Measurements from ENCODE around the gene PSMB5. TPM values are rescaled to one million over a fixed set of nuclear protein-coding genes. Genes with fewer than 3 reads are reported as not detected.

PSMB5 gene
- total RNA-seq, 2 experiments from 2014 or later: 116 to 119 TPM

GRCh38 chr14:22996768-22997654 is 37.7 kb downstream of the PSMB5 start:
- ChIA-PET CTCF (interaction anchor here (0.7 to 18.3 kb wide), 6 partner anchors 10 to 63 kb away, joined by 3 to 839 read pairs (median 34); partner anchors contain the start of genes AJUBA and CDH24), POLR2A (no interaction called here)
- intact Hi-C loops (cut with micrococcal nuclease): no loop called here
- no peak for DNase-seq
- Mint-ChIP-seq H3K4me3 (no peak overlapping the region), H3K27ac (no peak overlapping the region), H3K9me3 (no peaks in the 10 kb centered on the region), H3K4me1 (ENCODE audit: low read depth) (peaks cover 9% of the 10 kb centered on the region), H3K36me3 (no peaks in the 10 kb centered on the region), H3K27me3 (no peaks in the 10 kb centered on the region)

GRCh38 chr14:22995889-22996625 is 38.6 kb downstream of the PSMB5 start:
- Mint-ChIP-seq H3K9me3 (no peaks in the 10 kb centered on the region), H3K4me1 (ENCODE audit: low read depth) (peaks cover 7% of the 10 kb centered on the region), H3K27ac (no peak overlapping the region), H3K36me3 (no peaks in the 10 kb centered on the region), H3K27me3 (no peaks in the 10 kb centered on the region), H3K4me3 (no peak overlapping the region)
- DNase-seq: no peak
- CTCF ChIA-PET: interaction anchor here (1.2 to 18.3 kb wide), 12 partner anchors 10 to 191 kb away, joined by 3 to 839 read pairs (median 12); partner anchors contain the start of genes AJUBA and CDH24
- POLR2A ChIA-PET: interaction anchor here (1.8 kb wide), 1 partner anchor 11 kb away, joined by 6 read pairs; no protein-coding TSS in a partner anchor
- intact Hi-C loops (cut with micrococcal nuclease): no loop called here

- CTCF ChIA-PET: interaction anchor here (0.6 to 18.3 kb wide), 26 partner anchors 9 to 565 kb away, joined by 3 to 839 read pairs (median 4); partner anchors contain the start of genes AJUBA, CDH24 and PSMB11
- Mint-ChIP-seq H3K4me1 (ENCODE audit: low read depth) (peaks cover 3% of the 10 kb centered on the region), H3K36me3 (no peaks in the 10 kb centered on the region), H3K4me3 (no peak overlapping the region), H3K9me3 (no peaks in the 10 kb centered on the region), H3K27me3 (no peaks in the 10 kb centered on the region), H3K27ac (no peak overlapping the region)
- POLR2A ChIA-PET: interaction anchor here (0.6 to 1.8 kb wide), 3 partner anchors 12 to 76 kb away, joined by 3 to 6 read pairs (median 4); partner anchors contain the start of gene RBM23
- intact Hi-C loops (cut with micrococcal nuclease): no loop called here
- peak; percentile 40 for DNase-seq
These were observed 39.9 kb downstream of the PSMB5 start for GRCh38 chr14:22994762-22995275.

- ChIA-PET CTCF (interaction anchor here (0.8 to 18.3 kb wide), 7 partner anchors 9 to 84 kb away, joined by 3 to 839 read pairs (median 10); partner anchors contain the start of gene CDH24), POLR2A (no interaction called here)
- Mint-ChIP-seq H3K27me3 (no peaks in the 10 kb centered on the region), H3K27ac (no peak overlapping the region), H3K4me3 (no peak overlapping the region), H3K36me3 (no peaks in the 10 kb centered on the region), H3K4me1 (ENCODE audit: low read depth) (peaks cover 3% of the 10 kb centered on the region), H3K9me3 (no peaks in the 10 kb centered on the region)
- DNase-seq: no peak
- intact Hi-C loops (cut with micrococcal nuclease): no loop called here
These were observed 41.2 kb downstream of the PSMB5 start for GRCh38 chr14:22993517-22993916.

GRCh38 chr14:22991852-22992251 is 42.8 kb downstream of the PSMB5 start:
- no peak for DNase-seq
- Mint-ChIP-seq H3K4me1 (ENCODE audit: low read depth) (peaks cover 3% of the 10 kb centered on the region), H3K9me3 (no peaks in the 10 kb centered on the region), H3K27me3 (no peaks in the 10 kb centered on the region), H3K27ac (no peak overlapping the region), H3K36me3 (no peaks in the 10 kb centered on the region), H3K4me3 (no peak overlapping the region)
- intact Hi-C loops (cut with micrococcal nuclease): no loop called here
- ChIA-PET CTCF (interaction anchor here (1.8 to 18.3 kb wide), 3 partner anchors 9 to 68 kb away, joined by 3 to 839 read pairs (median 12); partner anchors contain the start of gene CDH24), POLR2A (no interaction called here)

GRCh38 chr14:22987291-22987690 is 47.4 kb downstream of the PSMB5 start:
- Mint-ChIP-seq H3K27me3 (no peaks in the 10 kb centered on the region), H3K9me3 (no peaks in the 10 kb centered on the region), H3K4me1 (ENCODE audit: low read depth) (no peaks in the 10 kb centered on the region), H3K27ac (no peak overlapping the region), H3K36me3 (no peaks in the 10 kb centered on the region), H3K4me3 (no peak overlapping the region)
- intact Hi-C loops (cut with micrococcal nuclease): loop anchor here (10.0 kb wide), 1 partner anchor 198 kb away; the partner anchor contains the start of gene SLC7A8
- POLR2A ChIA-PET: interaction anchor here (0.6 to 2.2 kb wide), 6 partner anchors 15 to 71 kb away, joined by 3 to 14 read pairs (median 4); partner anchors contain the start of gene CDH24
- CTCF ChIA-PET: interaction anchor here (0.7 to 18.3 kb wide), 29 partner anchors 9 to 417 kb away, joined by 3 to 839 read pairs (median 11); partner anchors contain the start of genes CDH24, HAUS4, PRMT5 and PSMB11
- DNase-seq: no peak

GRCh38 chr14:22986508-22987054 is 48.1 kb downstream of the PSMB5 start:
- intact Hi-C loops (cut with micrococcal nuclease): loop anchor here (1.0 to 10.0 kb wide), 2 partner anchors 72 to 198 kb away; partner anchors contain the start of gene SLC7A8

GRCh38 chr14:22985894-22986507 is 48.7 kb downstream of the PSMB5 start:
- no peak for DNase-seq
- Mint-ChIP-seq H3K36me3 (no peaks in the 10 kb centered on the region), H3K27me3 (no peaks in the 10 kb centered on the region), H3K9me3 (no peaks in the 10 kb centered on the region), H3K4me3 (no peak overlapping the region), H3K27ac (no peak overlapping the region), H3K4me1 (ENCODE audit: low read depth) (no peaks in the 10 kb centered on the region)
- POLR2A ChIA-PET: interaction anchor here (0.8 to 2.2 kb wide), 5 partner anchors 20 to 72 kb away, joined by 3 to 14 read pairs (median 4); partner anchors contain the start of genes CDH24 and PSMB5
- intact Hi-C loops (cut with micrococcal nuclease): loop anchor here (1.0 to 10.0 kb wide), 2 partner anchors 72 to 199 kb away; partner anchors contain the start of gene SLC7A8
- CTCF ChIA-PET: interaction anchor here (0.6 to 18.3 kb wide), 60 partner anchors 10 to 428 kb away, joined by 3 to 839 read pairs (median 5); partner anchors contain the start of genes ACIN1, C14orf119, CDH24 and HAUS4

More at GRCh38 chr14:22986508-22987054, 48.1 kb downstream of the PSMB5 start:
- Mint-ChIP-seq H3K4me1 (ENCODE audit: low read depth) (no peaks in the 10 kb centered on the region), H3K4me3 (no peak overlapping the region), H3K36me3 (no peaks in the 10 kb centered on the region), H3K27me3 (no peaks in the 10 kb centered on the region), H3K9me3 (no peaks in the 10 kb centered on the region), H3K27ac (no peak overlapping the region)
- peak; percentile 92 for DNase-seq
- CTCF ChIA-PET: interaction anchor here (0.6 to 18.3 kb wide), 60 partner anchors 9 to 428 kb away, joined by 3 to 839 read pairs (median 5); partner anchors contain the start of genes ACIN1, C14orf119, CDH24 and HAUS4
- POLR2A ChIA-PET: interaction anchor here (0.8 to 2.2 kb wide), 8 partner anchors 20 to 71 kb away, joined by 3 to 14 read pairs (median 4); partner anchors contain the start of genes CDH24 and PSMB5

- intact Hi-C loops (cut with micrococcal nuclease): loop anchor here (5.0 to 10.0 kb wide), 2 partner anchors 163 to 200 kb away; partner anchors contain the start of gene SLC7A8
- Mint-ChIP-seq H3K36me3 (no peaks in the 10 kb centered on the region), H3K27me3 (no peaks in the 10 kb centered on the region), H3K4me3 (no peak overlapping the region), H3K4me1 (ENCODE audit: low read depth) (peaks cover under 1% of the 10 kb centered on the region), H3K9me3 (no peaks in the 10 kb centered on the region), H3K27ac (no peak overlapping the region)
- no peak for DNase-seq
- CTCF ChIA-PET: interaction anchor here (0.7 to 18.3 kb wide), 18 partner anchors 8 to 336 kb away, joined by 3 to 839 read pairs (median 10); partner anchors contain the start of genes CDH24, HAUS4, PABPN1 and PRMT5
- POLR2A ChIA-PET: interaction anchor here (0.5 kb wide), 1 partner anchor 48 kb away, joined by 4 read pairs; no protein-coding TSS in a partner anchor
These were observed 49.6 kb downstream of the PSMB5 start for GRCh38 chr14:22984959-22985658.

All from activated CD4-positive, alpha-beta memory T cell treated with anti-CD3 and anti-CD28 coated beads for 36 hours (primary cell).